ENCODE results near the gene MBLAC1. TPM values are rescaled to one million over a fixed set of nuclear protein-coding genes. Genes with fewer than 3 reads are reported as not detected.

MBLAC1 gene
- total RNA-seq, 1 donor from 2014 or later: 2.3 TPM

- Mint-ChIP-seq H3K4me3 (ENCODE audit: unreplicated experiment) (no peak overlapping the region), H3K27ac (ENCODE audit: unreplicated experiment) (no peak overlapping the region), H3K9me3 (ENCODE audit: unreplicated experiment) (no peaks in the 10 kb centered on the region), H3K27me3 (ENCODE audit: unreplicated experiment) (no peaks in the 10 kb centered on the region), H3K4me1 (ENCODE audit: unreplicated experiment) (no peaks in the 10 kb centered on the region), H3K36me3 (ENCODE audit: unreplicated experiment) (peaks cover 23% of the 10 kb centered on the region)
- TF ChIP-seq CTCF (IDR thresholded peaks at IDR 0.05): peak; percentile 7
- DNase-seq (ENCODE audit: extremely low spot score, unreplicated experiment): no peak
Observed at GRCh38 chr7:100109521-100110163, 17.1 kb upstream of the MBLAC1 start.

GRCh38 chr7:100111156-100111555 lies 15.6 kb upstream of the MBLAC1 start:
- H3K36me3 Mint-ChIP-seq (ENCODE audit: unreplicated experiment): peaks cover 21% of the 10 kb centered on the region
- H3K27ac Mint-ChIP-seq (ENCODE audit: unreplicated experiment): no peak overlapping the region
- no peak overlapping the region for H3K4me3 Mint-ChIP-seq (ENCODE audit: unreplicated experiment)
- no peaks in the 10 kb centered on the region for H3K4me1 Mint-ChIP-seq (ENCODE audit: unreplicated experiment)
- TF ChIP-seq CTCF (IDR thresholded peaks at IDR 0.05): no peak
- H3K27me3 Mint-ChIP-seq (ENCODE audit: unreplicated experiment): no peaks in the 10 kb centered on the region
- no peaks in the 10 kb centered on the region for H3K9me3 Mint-ChIP-seq (ENCODE audit: unreplicated experiment)
- DNase-seq (ENCODE audit: extremely low spot score, unreplicated experiment): no peak

GRCh38 chr7:100111914-100112313 lies 14.9 kb upstream of the MBLAC1 start:
- Mint-ChIP-seq H3K27me3 (ENCODE audit: unreplicated experiment) (no peaks in the 10 kb centered on the region), H3K27ac (ENCODE audit: unreplicated experiment) (no peak overlapping the region), H3K4me1 (ENCODE audit: unreplicated experiment) (no peaks in the 10 kb centered on the region), H3K9me3 (ENCODE audit: unreplicated experiment) (no peaks in the 10 kb centered on the region), H3K36me3 (ENCODE audit: unreplicated experiment) (peaks cover 17% of the 10 kb centered on the region), H3K4me3 (ENCODE audit: unreplicated experiment) (no peak overlapping the region)
- no peak for DNase-seq (ENCODE audit: extremely low spot score, unreplicated experiment)
- TF ChIP-seq CTCF (IDR thresholded peaks at IDR 0.05): no peak

- no peak for DNase-seq (ENCODE audit: extremely low spot score, unreplicated experiment)
- H3K4me1 Mint-ChIP-seq (ENCODE audit: unreplicated experiment): peaks cover 10% of the 10 kb centered on the region
- no peak for TF ChIP-seq CTCF (IDR thresholded peaks at IDR 0.05)
- no peaks in the 10 kb centered on the region for H3K27me3 Mint-ChIP-seq (ENCODE audit: unreplicated experiment)
- no peak overlapping the region for H3K27ac Mint-ChIP-seq (ENCODE audit: unreplicated experiment)
- peaks cover 9% of the 10 kb centered on the region for H3K36me3 Mint-ChIP-seq (ENCODE audit: unreplicated experiment)
- no peaks in the 10 kb centered on the region for H3K9me3 Mint-ChIP-seq (ENCODE audit: unreplicated experiment)
- no peak overlapping the region for H3K4me3 Mint-ChIP-seq (ENCODE audit: unreplicated experiment)
Observed at GRCh38 chr7:100115026-100115425, 11.7 kb upstream of the MBLAC1 start.

- Mint-ChIP-seq H3K4me3 (ENCODE audit: unreplicated experiment) (peak overlapping the region; percentile 96), H3K27me3 (ENCODE audit: unreplicated experiment) (no peaks in the 10 kb centered on the region), H3K36me3 (ENCODE audit: unreplicated experiment) (peaks cover 5% of the 10 kb centered on the region), H3K27ac (ENCODE audit: unreplicated experiment) (peak overlapping the region; percentile 98), H3K4me1 (ENCODE audit: unreplicated experiment) (peaks cover 18% of the 10 kb centered on the region), H3K9me3 (ENCODE audit: unreplicated experiment) (no peaks in the 10 kb centered on the region)
- no peak for DNase-seq (ENCODE audit: extremely low spot score, unreplicated experiment)
- no peak for TF ChIP-seq CTCF (IDR thresholded peaks at IDR 0.05)
Observed at GRCh38 chr7:100118388-100119071, 8.2 kb upstream of the MBLAC1 start.

All from osteocyte (in vitro differentiated cells).